ENCODE measurements around the gene NR2F2. TPM values are rescaled to one million over a fixed set of nuclear protein-coding genes. Genes with fewer than 3 reads are reported as not detected.

The NR2F2 gene
- total RNA-seq, 1 donor from 2014 or later = 32.1 TPM

- peaks cover 57% of the 10 kb centered on the region for H3K27me3 ChIP-seq
- H3K9me3 ChIP-seq (ENCODE audit: low read depth) = no peaks in the 10 kb centered on the region
- Mint-ChIP-seq H3K36me3 (peaks cover 39% of the 10 kb centered on the region), H3K9me3 (peaks cover 4% of the 10 kb centered on the region), H3K4me3 (peak overlapping the region; percentile 98), H3K4me1 (peaks cover 37% of the 10 kb centered on the region), H3K27ac (peak overlapping the region; percentile 98), H3K27me3 (ENCODE audit: insufficient read depth, low read depth) (peaks cover 25% of the 10 kb centered on the region)
- peaks cover 69% of the 10 kb centered on the region for H3F3A ChIP-seq (ENCODE audit: low read depth)
- peak overlapping the region; percentile 88 for H3K27ac ChIP-seq
- peaks cover 59% of the 10 kb centered on the region for H4K20me1 ChIP-seq (ENCODE audit: low read depth)
- DNase-seq (ENCODE audit: low spot score) = peak; percentile 41
- TF ChIP-seq CTCF (IDR thresholded peaks at IDR 0.05) (no peak), EZH2phosphoT487 (IDR thresholded peaks at IDR 0.05) (no peak), EZH2 (IDR thresholded peaks at IDR 0.05) (no peak)
- H3K79me2 ChIP-seq (ENCODE audit: low read depth) = peaks cover 94% of the 10 kb centered on the region
- H3K4me1 ChIP-seq = peaks cover 35% of the 10 kb centered on the region
- H3K4me3 ChIP-seq = peak overlapping the region; percentile 94
- peaks cover 7% of the 10 kb centered on the region for H3K36me3 ChIP-seq
- H3K4me2 ChIP-seq = peak overlapping the region; percentile 98
- no peak overlapping the region for H2AFZ ChIP-seq (replicated peaks)
- peak overlapping the region; percentile 58 for H3K9ac ChIP-seq
These were observed 844 bp downstream of the NR2F2 start for GRCh38 chr15:96331144-96331944.

- H3K36me3 Mint-ChIP-seq = peaks cover 45% of the 10 kb centered on the region
- Histone ChIP-seq H3K9me3 (ENCODE audit: low read depth) (no peaks in the 10 kb centered on the region), H3K27ac (peak overlapping the region; percentile 88), H3K27me3 (peaks cover 57% of the 10 kb centered on the region), H4K20me1 (ENCODE audit: low read depth) (peaks cover 66% of the 10 kb centered on the region), H3F3A (ENCODE audit: low read depth) (peaks cover 69% of the 10 kb centered on the region), H3K9ac (peak overlapping the region; percentile 78), H2AFZ (replicated peaks) (no peak overlapping the region), H3K36me3 (peaks cover 7% of the 10 kb centered on the region), H3K4me2 (peak overlapping the region; percentile 98), H3K4me1 (peaks cover 35% of the 10 kb centered on the region), H3K79me2 (ENCODE audit: low read depth) (peaks cover 94% of the 10 kb centered on the region), H3K4me3 (peak overlapping the region; percentile 92)
- peak overlapping the region; percentile 98 for H3K4me3 Mint-ChIP-seq
- H3K27me3 Mint-ChIP-seq (ENCODE audit: insufficient read depth, low read depth) = peaks cover 28% of the 10 kb centered on the region
- TF ChIP-seq EZH2phosphoT487 (IDR thresholded peaks at IDR 0.05) (no peak), EZH2 (IDR thresholded peaks at IDR 0.05) (no peak), CTCF (IDR thresholded peaks at IDR 0.05) (no peak)
- peaks cover 40% of the 10 kb centered on the region for H3K4me1 Mint-ChIP-seq
- peak; percentile 59 for DNase-seq (ENCODE audit: low spot score)
- H3K27ac Mint-ChIP-seq = peak overlapping the region; percentile 99
- H3K9me3 Mint-ChIP-seq = peaks cover 4% of the 10 kb centered on the region
These were observed 1.6 kb downstream of the NR2F2 start for GRCh38 chr15:96331945-96332636.

GRCh38 chr15:96332637-96333121 lies 2.2 kb downstream of the NR2F2 start:
- Histone ChIP-seq H3K27ac (peak overlapping the region; percentile 88), H3K4me3 (peak overlapping the region; percentile 92), H2AFZ (replicated peaks) (no peak overlapping the region), H3K9me3 (ENCODE audit: low read depth) (no peaks in the 10 kb centered on the region), H3K9ac (peak overlapping the region; percentile 78), H3K27me3 (peaks cover 60% of the 10 kb centered on the region), H3K79me2 (ENCODE audit: low read depth) (peaks cover 94% of the 10 kb centered on the region), H3K4me1 (peaks cover 38% of the 10 kb centered on the region), H4K20me1 (ENCODE audit: low read depth) (peaks cover 72% of the 10 kb centered on the region), H3K4me2 (peak overlapping the region; percentile 98), H3K36me3 (peaks cover 12% of the 10 kb centered on the region), H3F3A (ENCODE audit: low read depth) (peaks cover 69% of the 10 kb centered on the region)
- Mint-ChIP-seq H3K4me1 (peaks cover 37% of the 10 kb centered on the region), H3K27me3 (ENCODE audit: insufficient read depth, low read depth) (peaks cover 28% of the 10 kb centered on the region), H3K27ac (peak overlapping the region; percentile 99), H3K4me3 (peak overlapping the region; percentile 96), H3K9me3 (peaks cover 4% of the 10 kb centered on the region), H3K36me3 (peaks cover 51% of the 10 kb centered on the region)
- DNase-seq (ENCODE audit: low spot score) = peak; percentile 20
- no peak for TF ChIP-seq EZH2phosphoT487 (IDR thresholded peaks at IDR 0.05)
- no peak for TF ChIP-seq EZH2 (IDR thresholded peaks at IDR 0.05)
- no peak for TF ChIP-seq CTCF (IDR thresholded peaks at IDR 0.05)
